ENCODE measurements around the gene CPS1. TPM values are rescaled to one million over a fixed set of nuclear protein-coding genes. Genes with fewer than 3 reads are reported as not detected.

CPS1 gene
- total RNA-seq, 1 donor from 2014 or later, result 7.9 TPM

DNA sequence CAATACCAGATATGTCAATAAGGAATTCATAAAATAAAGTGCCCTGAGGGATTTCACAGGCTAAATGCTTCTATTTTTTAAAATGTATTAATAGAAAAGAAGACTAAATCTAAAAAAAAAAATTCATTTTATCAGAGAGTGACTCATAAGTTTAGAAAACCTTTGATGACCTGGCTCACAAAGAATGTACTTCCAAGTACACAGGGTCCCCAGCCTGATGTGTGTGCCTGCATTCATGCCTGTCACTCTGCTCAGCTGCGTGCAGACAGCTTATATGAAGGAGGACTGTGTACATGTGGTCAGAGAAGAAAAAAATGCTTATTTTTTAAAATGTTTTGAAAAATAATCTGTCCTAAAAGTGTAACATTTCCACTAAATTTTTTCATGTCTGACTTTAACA is 3.0 kb upstream of the CPS1 start:
- H3K4me1 Mint-ChIP-seq, result peaks cover 21% of the 10 kb centered on the region
- H3K27ac Mint-ChIP-seq (ENCODE audit: unreplicated experiment), result no peak overlapping the region
- H3K27me3 Mint-ChIP-seq (ENCODE audit: low read depth), result no peaks in the 10 kb centered on the region
- H3K4me3 Mint-ChIP-seq, result peak overlapping the region; percentile 47
- H3K9me3 Mint-ChIP-seq, result no peaks in the 10 kb centered on the region
- H3K36me3 Mint-ChIP-seq (ENCODE audit: low read depth), result no peaks in the 10 kb centered on the region
- TF ChIP-seq, protein P1, sequence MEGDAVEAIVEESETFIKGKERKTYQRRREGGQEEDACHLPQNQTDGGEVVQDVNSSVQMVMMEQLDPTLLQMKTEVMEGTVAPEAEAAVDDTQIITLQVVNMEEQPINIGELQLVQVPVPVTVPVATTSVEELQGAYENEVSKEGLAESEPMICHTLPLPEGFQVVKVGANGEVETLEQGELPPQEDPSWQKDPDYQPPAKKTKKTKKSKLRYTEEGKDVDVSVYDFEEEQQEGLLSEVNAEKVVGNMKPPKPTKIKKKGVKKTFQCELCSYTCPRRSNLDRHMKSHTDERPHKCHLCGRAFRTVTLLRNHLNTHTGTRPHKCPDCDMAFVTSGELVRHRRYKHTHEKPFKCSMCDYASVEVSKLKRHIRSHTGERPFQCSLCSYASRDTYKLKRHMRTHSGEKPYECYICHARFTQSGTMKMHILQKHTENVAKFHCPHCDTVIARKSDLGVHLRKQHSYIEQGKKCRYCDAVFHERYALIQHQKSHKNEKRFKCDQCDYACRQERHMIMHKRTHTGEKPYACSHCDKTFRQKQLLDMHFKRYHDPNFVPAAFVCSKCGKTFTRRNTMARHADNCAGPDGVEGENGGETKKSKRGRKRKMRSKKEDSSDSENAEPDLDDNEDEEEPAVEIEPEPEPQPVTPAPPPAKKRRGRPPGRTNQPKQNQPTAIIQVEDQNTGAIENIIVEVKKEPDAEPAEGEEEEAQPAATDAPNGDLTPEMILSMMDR (conservative IDR thresholded peaks at IDR 0.05), result no peak
- no peak for DNase-seq (ENCODE audit: low read depth, low spot score)

DNA sequence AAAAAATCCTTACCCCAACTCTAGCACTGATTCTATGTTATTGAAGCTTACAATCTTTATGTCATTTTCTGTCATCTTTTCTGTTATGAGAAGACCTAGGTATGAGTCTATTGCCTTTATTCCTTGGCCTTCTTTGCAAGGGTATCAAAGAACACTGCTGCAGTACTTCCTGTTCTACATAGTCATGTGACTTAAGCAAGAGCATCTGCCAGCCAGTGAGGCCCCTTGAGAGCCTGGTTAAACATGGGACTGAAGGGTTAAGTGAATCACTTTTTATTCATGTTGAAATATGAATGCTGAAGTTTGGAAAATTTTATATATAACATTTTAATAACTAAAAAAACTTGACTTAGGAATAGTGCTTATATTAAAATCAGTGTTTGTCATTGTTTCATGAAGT is 844 bp upstream of the CPS1 start:
- TF ChIP-seq, protein P1 (conservative IDR thresholded peaks at IDR 0.05), result no peak
- no peaks in the 10 kb centered on the region for H3K36me3 Mint-ChIP-seq (ENCODE audit: low read depth)
- no peaks in the 10 kb centered on the region for H3K9me3 Mint-ChIP-seq
- DNase-seq (ENCODE audit: low read depth, low spot score), result no peak
- peaks cover 21% of the 10 kb centered on the region for H3K4me1 Mint-ChIP-seq
- no peaks in the 10 kb centered on the region for H3K27me3 Mint-ChIP-seq (ENCODE audit: low read depth)
- peak overlapping the region; percentile 89 for H3K27ac Mint-ChIP-seq (ENCODE audit: unreplicated experiment)
- no peak overlapping the region for H3K4me3 Mint-ChIP-seq

DNA sequence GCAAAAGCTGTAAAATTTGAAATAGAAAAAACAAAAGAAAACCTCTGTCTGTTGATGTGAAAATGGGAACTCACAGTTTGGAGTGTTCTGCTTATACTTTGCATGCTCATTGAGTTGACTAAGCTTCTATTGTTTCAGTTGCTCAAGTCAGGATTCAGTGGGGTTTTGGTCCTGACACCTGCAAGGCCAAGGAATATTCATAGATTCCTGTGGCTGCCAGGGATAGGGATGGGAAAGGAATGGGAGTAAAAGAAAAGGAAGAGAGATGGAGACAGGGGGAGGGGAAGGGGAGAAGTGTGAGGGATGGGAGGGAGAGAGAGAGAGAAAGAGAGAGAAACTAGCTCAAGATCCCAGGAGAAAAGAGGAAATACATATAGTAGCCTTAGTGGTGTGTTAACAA is 1.3 kb downstream of the CPS1 start:
- TF ChIP-seq, protein P1 (conservative IDR thresholded peaks at IDR 0.05), result no peak
- H3K36me3 Mint-ChIP-seq (ENCODE audit: low read depth), result no peaks in the 10 kb centered on the region
- H3K4me1 Mint-ChIP-seq, result peaks cover 19% of the 10 kb centered on the region
- H3K27ac Mint-ChIP-seq (ENCODE audit: unreplicated experiment), result no peak overlapping the region
- H3K4me3 Mint-ChIP-seq, result no peak overlapping the region
- H3K9me3 Mint-ChIP-seq, result no peaks in the 10 kb centered on the region
- DNase-seq (ENCODE audit: low read depth, low spot score), result no peak
- no peaks in the 10 kb centered on the region for H3K27me3 Mint-ChIP-seq (ENCODE audit: low read depth)

DNA sequence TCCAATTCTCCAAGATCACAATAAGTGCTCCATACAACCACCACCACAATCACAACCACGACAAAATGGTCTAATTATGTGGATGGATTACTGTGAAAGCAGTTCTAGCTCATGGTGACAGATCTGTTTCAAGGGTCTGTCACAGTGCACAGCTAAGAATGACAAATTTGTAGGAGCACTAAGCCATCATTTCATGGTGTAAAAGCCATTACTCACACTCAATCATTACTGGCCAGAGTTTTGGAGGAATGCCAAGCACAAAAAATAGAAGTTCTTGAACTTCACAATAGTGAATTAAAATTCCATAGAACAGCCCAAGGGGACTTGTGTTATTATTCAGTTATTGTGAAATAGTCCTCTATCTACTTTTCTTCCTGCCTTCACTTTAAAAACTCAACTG is 2.3 kb downstream of the CPS1 start:
- Mint-ChIP-seq H3K4me3 (no peak overlapping the region), H3K4me1 (peaks cover 14% of the 10 kb centered on the region), H3K36me3 (ENCODE audit: low read depth) (no peaks in the 10 kb centered on the region)

DNA sequence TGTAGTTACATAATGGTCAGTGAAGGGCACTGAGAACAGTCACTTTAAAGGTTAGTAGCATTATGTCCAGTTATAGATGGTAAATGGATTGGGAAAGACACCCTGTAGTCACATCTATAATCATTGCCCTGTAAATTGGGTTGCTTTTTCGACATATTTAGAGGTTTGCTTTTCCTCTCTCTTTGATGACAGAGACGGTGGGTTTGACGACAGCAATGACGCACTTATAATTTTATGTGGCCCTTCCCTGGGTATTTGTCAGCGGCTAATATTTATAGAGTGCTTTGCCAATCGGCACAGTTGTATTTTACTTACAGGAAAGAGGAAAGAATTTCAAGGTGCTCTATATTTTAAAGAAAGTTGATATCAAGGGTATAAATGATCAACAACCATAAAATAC is 2.8 kb downstream of the CPS1 start:
- no peaks in the 10 kb centered on the region for H3K9me3 Mint-ChIP-seq
- H3K27me3 Mint-ChIP-seq (ENCODE audit: low read depth), result no peaks in the 10 kb centered on the region
- H3K4me1 Mint-ChIP-seq, result peaks cover 12% of the 10 kb centered on the region
- TF ChIP-seq, protein P1 (conservative IDR thresholded peaks at IDR 0.05), result no peak
- H3K36me3 Mint-ChIP-seq (ENCODE audit: low read depth), result no peaks in the 10 kb centered on the region
- no peak overlapping the region for H3K27ac Mint-ChIP-seq (ENCODE audit: unreplicated experiment)
- no peak overlapping the region for H3K4me3 Mint-ChIP-seq
- no peak for DNase-seq (ENCODE audit: low read depth, low spot score)

More for the DNA sequence above, 2.3 kb downstream of the CPS1 start:
- Mint-ChIP-seq H3K27me3 (ENCODE audit: low read depth) (no peaks in the 10 kb centered on the region), H3K27ac (ENCODE audit: unreplicated experiment) (no peak overlapping the region), H3K9me3 (no peaks in the 10 kb centered on the region)
- TF ChIP-seq, protein P1 (conservative IDR thresholded peaks at IDR 0.05), result no peak
- no peak for DNase-seq (ENCODE audit: low read depth, low spot score)

DNA sequence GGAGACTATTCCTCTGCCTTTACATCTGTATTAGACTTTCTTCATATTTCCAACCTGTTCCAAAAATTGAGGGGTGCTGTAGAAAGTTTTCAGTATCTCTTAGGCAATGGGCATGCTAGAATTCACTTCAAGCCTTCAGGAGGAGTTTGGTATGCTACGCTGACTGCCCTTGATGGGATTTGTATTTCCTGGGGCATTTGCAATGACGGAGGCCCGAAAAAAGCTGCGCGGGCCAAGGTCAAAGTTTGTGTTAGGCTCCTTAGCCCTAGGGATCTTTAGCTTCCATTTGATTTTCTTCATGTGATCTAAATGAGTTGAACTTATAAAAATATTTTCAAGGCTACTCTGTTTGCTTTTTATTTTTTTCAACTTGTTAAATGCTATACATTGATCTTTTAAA is 5.1 kb downstream of the CPS1 start:
- H3K27me3 Mint-ChIP-seq (ENCODE audit: low read depth), result no peaks in the 10 kb centered on the region
- no peak for DNase-seq (ENCODE audit: low read depth, low spot score)
- H3K36me3 Mint-ChIP-seq (ENCODE audit: low read depth), result no peaks in the 10 kb centered on the region
- TF ChIP-seq, protein P1 (conservative IDR thresholded peaks at IDR 0.05), result no peak
- H3K4me3 Mint-ChIP-seq, result no peak overlapping the region
- H3K27ac Mint-ChIP-seq (ENCODE audit: unreplicated experiment), result no peak overlapping the region
- H3K4me1 Mint-ChIP-seq, result peaks cover 4% of the 10 kb centered on the region
- H3K9me3 Mint-ChIP-seq, result no peaks in the 10 kb centered on the region

Data from neural crest cell (in vitro differentiated cells).